ENCODE measurements around the gene NTM. TPM values are rescaled to one million over a fixed set of nuclear protein-coding genes. Genes with fewer than 3 reads are reported as not detected.
A peak's percentile ranks its signal among the peaks of the same experiment; 100 is the strongest.

The NTM gene
- total and polyA plus RNA-seq, 2 experiments from 2014 or later, result 25.9 to 49.0 TPM

DNA sequence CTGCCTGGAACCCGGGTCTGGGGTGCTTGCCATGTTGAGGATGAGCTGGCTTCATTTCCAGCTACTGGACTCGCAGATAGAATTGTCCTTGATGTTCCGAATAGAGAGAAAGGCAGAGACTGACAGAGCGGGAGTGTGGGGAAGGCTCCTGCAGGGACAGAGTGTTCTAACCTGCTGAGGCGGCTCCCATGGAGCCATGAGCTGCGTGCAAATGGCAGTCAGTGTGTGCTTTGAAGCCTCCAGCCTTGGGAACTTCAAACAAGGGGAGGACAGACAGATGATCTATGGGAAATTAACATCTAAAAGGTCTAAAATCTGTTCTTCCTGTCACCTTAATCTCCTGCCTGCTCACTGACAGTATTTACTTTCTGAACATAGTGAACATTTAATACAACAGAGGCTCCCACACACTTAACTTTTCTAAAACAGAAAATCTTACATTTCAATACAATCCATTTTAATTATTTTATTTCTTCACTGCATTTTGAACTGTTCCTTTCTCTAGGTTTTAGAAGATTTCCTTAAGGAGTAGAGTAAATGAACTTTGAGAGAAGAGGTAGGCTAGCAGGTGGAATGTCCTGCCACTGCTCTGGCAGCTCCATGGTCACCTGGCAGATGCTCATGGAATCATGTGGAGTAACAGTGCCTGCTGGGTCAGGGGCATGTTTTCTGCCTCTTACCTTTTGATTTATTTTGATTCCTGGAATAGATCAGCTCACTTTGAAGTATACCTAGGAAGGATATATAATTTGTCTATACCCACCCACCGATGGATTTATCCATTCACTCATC is 481.7 kb downstream of the NTM start:
- 39 to 44% methylated on average over 7 of the region's 7 CpGs for WGBS, 2 experiments (ENCODE audit: low coverage in 1 of 2, low lambda C conversion rate in 2 of 2, missing lambda C conversion rate in 2 of 2)
- no peak overlapping the region for H3K4me3 ChIP-seq
- in situ Hi-C loops (cut with MboI), result no loop called here

DNA sequence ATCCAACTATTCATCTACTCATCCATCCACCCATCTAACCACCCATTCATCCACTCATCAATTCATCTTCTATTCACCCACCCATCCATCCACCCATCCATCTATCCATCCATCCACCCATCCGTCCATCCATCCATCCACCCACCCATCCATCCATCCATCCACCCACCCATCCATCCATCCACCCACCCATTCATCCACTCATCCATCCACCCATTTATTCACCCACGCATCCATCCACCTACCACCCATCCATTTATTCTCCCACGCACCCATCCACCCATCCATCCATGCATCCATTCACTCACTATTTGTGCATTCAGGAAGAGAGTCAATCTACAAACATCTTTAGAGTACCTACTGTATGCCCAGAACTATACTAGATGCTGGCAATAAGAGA is 482.3 kb downstream of the NTM start:
- Histone ChIP-seq H4K20me1 (ENCODE audit: insufficient read depth) (no peaks in the 10 kb centered on the region), H3K9me2 (ENCODE audit: insufficient read depth) (no peaks in the 10 kb centered on the region), H3K79me2 (ENCODE audit: insufficient read depth) (no peaks in the 10 kb centered on the region), H3K9ac (no peak overlapping the region), H3K27me3 (replicated peaks; ENCODE audit: insufficient read depth) (no peaks in the 10 kb centered on the region), H2AFZ (no peak overlapping the region), H3K36me3 (ENCODE audit: low read depth) (no peaks in the 10 kb centered on the region), H3K9me3 (ENCODE audit: low read depth) (no peaks in the 10 kb centered on the region), H3K4me3 (no peak overlapping the region), H3K4me2 (ENCODE audit: unreplicated experiment) (no peak overlapping the region), H3K4me1 (ENCODE audit: insufficient read depth) (peaks cover 5% of the 10 kb centered on the region; the same call in 1 of the 2 replicates), H3F3A (ENCODE audit: insufficient read depth) (no peaks in the 10 kb centered on the region), H3K27ac (no peak overlapping the region)
- no peak for DNase-seq
- in situ Hi-C loops (cut with MboI), result no loop called here
- TF ChIP-seq EZH2phosphoT487 (IDR thresholded peaks at IDR 0.05; ENCODE audit: insufficient read depth, low read depth) (no peak), EZH2 (IDR thresholded peaks at IDR 0.05; ENCODE audit: insufficient read depth, poor library complexity, severe bottlenecking) (no peak)
- 81 to 88% methylated on average over 2 to 3 of the region's 3 CpGs for WGBS, 2 experiments (ENCODE audit: low coverage in 1 of 2, low lambda C conversion rate in 2 of 2, missing lambda C conversion rate in 2 of 2)

More for the DNA sequence above, 481.7 kb downstream of the NTM start:
- Histone ChIP-seq H3K27me3 (replicated peaks; ENCODE audit: insufficient read depth) (no peaks in the 10 kb centered on the region), H3K9ac (no peak overlapping the region), H3F3A (ENCODE audit: insufficient read depth) (no peaks in the 10 kb centered on the region), H3K4me2 (ENCODE audit: unreplicated experiment) (no peak overlapping the region), H4K20me1 (ENCODE audit: insufficient read depth) (no peaks in the 10 kb centered on the region), H3K79me2 (ENCODE audit: insufficient read depth) (no peaks in the 10 kb centered on the region), H3K9me2 (ENCODE audit: insufficient read depth) (no peaks in the 10 kb centered on the region), H3K27ac (no peak overlapping the region), H2AFZ (no peak overlapping the region), H3K4me1 (ENCODE audit: insufficient read depth) (peaks cover 5% of the 10 kb centered on the region; the same call in 1 of the 2 replicates), H3K9me3 (ENCODE audit: low read depth) (no peaks in the 10 kb centered on the region), H3K36me3 (ENCODE audit: low read depth) (no peaks in the 10 kb centered on the region)
- no peak for DNase-seq
- TF ChIP-seq EZH2phosphoT487 (IDR thresholded peaks at IDR 0.05; ENCODE audit: insufficient read depth, low read depth) (no peak), EZH2 (IDR thresholded peaks at IDR 0.05; ENCODE audit: insufficient read depth, poor library complexity, severe bottlenecking) (no peak)

DNA sequence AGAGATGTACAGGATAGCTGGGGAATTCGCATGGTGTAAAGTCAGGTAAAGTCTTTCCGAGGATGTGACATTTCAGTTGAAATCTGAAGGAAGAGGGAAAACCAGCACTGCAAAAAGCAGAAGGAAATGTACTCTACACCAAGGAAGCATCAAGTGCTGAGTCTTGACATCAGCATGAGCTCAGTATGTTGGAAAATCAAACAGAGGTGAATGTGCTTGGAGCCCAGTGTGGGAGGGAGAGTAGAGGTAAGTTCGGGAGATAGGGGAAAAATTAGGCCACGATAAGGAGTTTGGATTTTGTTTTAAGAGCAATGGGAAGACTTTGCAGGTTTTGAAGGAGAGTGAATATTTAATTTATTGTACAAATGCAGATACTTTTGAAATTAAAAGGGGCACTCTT is 484.0 kb downstream of the NTM start:
- Histone ChIP-seq H3K4me2 (ENCODE audit: unreplicated experiment) (no peak overlapping the region), H3F3A (ENCODE audit: insufficient read depth) (no peaks in the 10 kb centered on the region), H3K27me3 (replicated peaks; ENCODE audit: insufficient read depth) (no peaks in the 10 kb centered on the region), H3K36me3 (ENCODE audit: low read depth) (no peaks in the 10 kb centered on the region), H3K27ac (no peak overlapping the region), H3K79me2 (ENCODE audit: insufficient read depth) (no peaks in the 10 kb centered on the region), H2AFZ (no peak overlapping the region), H4K20me1 (ENCODE audit: insufficient read depth) (no peaks in the 10 kb centered on the region), H3K4me1 (ENCODE audit: insufficient read depth) (peaks cover 5% of the 10 kb centered on the region; the same call in 1 of the 2 replicates), H3K9me2 (ENCODE audit: insufficient read depth) (no peaks in the 10 kb centered on the region), H3K4me3 (no peak overlapping the region), H3K9me3 (ENCODE audit: low read depth) (no peaks in the 10 kb centered on the region), H3K9ac (no peak overlapping the region)
- DNase-seq, result no peak
- TF ChIP-seq EZH2phosphoT487 (IDR thresholded peaks at IDR 0.05; ENCODE audit: insufficient read depth, low read depth) (no peak), EZH2 (IDR thresholded peaks at IDR 0.05; ENCODE audit: insufficient read depth, poor library complexity, severe bottlenecking) (no peak)
- WGBS, 2 experiments (ENCODE audit: low coverage in 1 of 2, low lambda C conversion rate in 2 of 2, missing lambda C conversion rate in 2 of 2), result 92 to 97% methylated on average over 4 of the region's 4 CpGs
- in situ Hi-C loops (cut with MboI), result no loop called here

DNA sequence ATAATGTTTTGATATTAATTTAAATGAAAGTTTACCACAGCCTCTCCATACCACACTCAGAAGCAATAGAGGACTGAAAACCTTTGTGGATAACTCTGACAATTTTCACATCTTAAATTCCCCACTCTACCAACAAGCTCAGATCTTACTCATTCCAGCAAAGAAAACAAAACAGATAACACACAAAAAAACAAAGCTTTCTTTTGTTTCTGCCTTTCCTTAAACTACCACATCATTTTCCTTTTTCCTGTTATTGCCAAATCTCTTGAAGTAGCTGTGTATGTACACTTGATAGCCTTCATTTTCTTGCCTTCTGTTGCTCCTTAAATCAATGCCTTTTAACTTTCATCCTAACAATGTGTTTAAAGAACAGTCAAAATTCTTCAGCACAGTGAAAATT is 484.9 kb downstream of the NTM start:
- Histone ChIP-seq H3K27me3 (replicated peaks; ENCODE audit: insufficient read depth) (no peaks in the 10 kb centered on the region), H4K20me1 (ENCODE audit: insufficient read depth) (no peaks in the 10 kb centered on the region), H3K4me1 (ENCODE audit: insufficient read depth) (peaks cover 14% of the 10 kb centered on the region; the same call in 1 of the 2 replicates), H3K79me2 (ENCODE audit: insufficient read depth) (no peaks in the 10 kb centered on the region), H3F3A (ENCODE audit: insufficient read depth) (no peaks in the 10 kb centered on the region), H3K4me2 (ENCODE audit: unreplicated experiment) (no peak overlapping the region), H3K9me2 (ENCODE audit: insufficient read depth) (no peaks in the 10 kb centered on the region), H2AFZ (no peak overlapping the region), H3K27ac (no peak overlapping the region), H3K9me3 (ENCODE audit: low read depth) (no peaks in the 10 kb centered on the region), H3K9ac (no peak overlapping the region), H3K36me3 (ENCODE audit: low read depth) (no peaks in the 10 kb centered on the region), H3K4me3 (no peak overlapping the region)
- TF ChIP-seq EZH2phosphoT487 (IDR thresholded peaks at IDR 0.05; ENCODE audit: insufficient read depth, low read depth), result no peak
- TF ChIP-seq EZH2 (IDR thresholded peaks at IDR 0.05; ENCODE audit: insufficient read depth, poor library complexity, severe bottlenecking), result no peak
- in situ Hi-C loops (cut with MboI), result no loop called here
- DNase-seq, result peak; percentile 12

Data from GM23248 (cell line).